PC-9 (cell line): ENCODE data around the gene PODXL2. TPM values are rescaled to one million over a fixed set of nuclear protein-coding genes. Genes with fewer than 3 reads are reported as not detected.

ENCODE experiments used
- BruUV-seq: library from RNA; stranded (reverse); fragments of 400-500 nt; replicated peaks from 2 replicates; lab custom pipeline; 2021; lab: Mats Ljungman, UMichigan
- CTCF ChIA-PET: fragments of 300-600 bp; sonication (Branson Sonifier 250); formaldehyde crosslinking; loops from one replicate; lab custom pipeline; 2022; ENCODE audit warnings: antibody characterized with exemption; lab: Charles Lee
- POLR2A ChIA-PET: fragments of 300-600 bp; sonication (Branson Sonifier 250); formaldehyde crosslinking; loops from one replicate; lab custom pipeline; 2022; ENCODE audit warnings: antibody characterized with exemption; ENCODE audit not compliant: unreplicated experiment; lab: Charles Lee
- DNase-seq, 2 experiments: peaks; one replicate each; pipeline versions ENCODE4 v3.0.0 to v3.0.0-alpha.2; 2015 to 2022; ENCODE audit warnings: mixed read lengths in 1 of 2
- H2AFZ ChIP-seq: fragments of 200-600 bp; sonication (generic); 2 replicates; pipeline ENCODE4 v1.8.1; 2017; ENCODE audit warnings: antibody characterized with exemption
- H3F3A ChIP-seq: fragments of 200-600 bp; sonication (generic); 2 replicates; pipeline ENCODE4 v1.8.1; 2017; ENCODE audit warnings: antibody characterized with exemption, mild to moderate bottlenecking, low read depth; ENCODE audit not compliant: insufficient read depth
- H3K27ac ChIP-seq: fragments of 200-600 bp; sonication (generic); 2 replicates; pipeline ENCODE4 v1.6.1; 2016; ENCODE audit warnings: mixed run types
- H3K27me3 ChIP-seq: fragments of 200-600 bp; sonication (generic); 2 replicates; pipeline ENCODE4 v1.6.1; 2016; ENCODE audit warnings: low read depth, mixed run types; ENCODE audit not compliant: insufficient read depth
- H3K36me3 ChIP-seq: fragments of 200-600 bp; sonication (generic); 2 replicates; pipeline ENCODE4 v1.6.1; 2016; ENCODE audit warnings: low read depth, mixed run types
- H3K4me1 ChIP-seq: fragments of 200-600 bp; sonication (generic); replicated peaks from 2 replicates; pipeline ENCODE4 v1.6.1; 2016; ENCODE audit warnings: mixed run types; ENCODE audit not compliant: insufficient read depth
- H3K4me2 ChIP-seq: fragments of 200-600 bp; sonication (generic); 2 replicates; pipeline ENCODE4 v1.6.1; 2017; ENCODE audit warnings: mixed run types
- H3K4me3 ChIP-seq: fragments of 200-600 bp; sonication (generic); 2 replicates; pipeline ENCODE4 v1.6.1; 2016; ENCODE audit warnings: mixed run types
- H3K79me2 ChIP-seq: fragments of 200-600 bp; sonication (generic); 2 replicates; pipeline ENCODE4 v1.6.1; 2017; ENCODE audit warnings: low read depth, mixed run types
- H3K9me2 ChIP-seq: fragments of 200-600 bp; sonication (generic); 2 replicates; pipeline ENCODE4 v1.8.1; 2017; ENCODE audit warnings: mild to moderate bottlenecking; ENCODE audit not compliant: insufficient read depth
- H3K9me3 ChIP-seq: fragments of 200-600 bp; sonication (generic); 2 replicates; pipeline ENCODE4 v1.8.1; 2016; ENCODE audit warnings: low read depth; ENCODE audit not compliant: insufficient read depth
- H4K20me1 ChIP-seq: fragments of 200-600 bp; sonication (generic); 2 replicates; pipeline ENCODE4 v1.8.1; 2017; ENCODE audit not compliant: insufficient read depth
- CTCF ChIP-seq: fragments of 200-600 bp; sonication (generic); conservative IDR thresholded peaks from 2 replicates; pipeline ENCODE4 v1.6.1; 2017; ENCODE audit warnings: mixed run types, antibody characterized with exemption, mild to moderate bottlenecking, moderate library complexity
- EZH2 ChIP-seq: fragments of 200-600 bp; sonication (generic); IDR thresholded peaks from 2 replicates; pipeline ENCODE4 v1.8.0; 2017; ENCODE audit warnings: antibody characterized with exemption, low read depth
- intact Hi-C: fragments of 100-400 bp; cut with micrococcal nuclease; formaldehyde crosslinking; loops from one replicate; pipeline ENCODE4 v1.10.0; 2022; ENCODE audit not compliant: unreplicated experiment
- total RNA-seq: library from RNA; stranded (reverse); gene quantifications from 2 replicates; pipeline ENCODE4 v1.2.3, GENCODE V29; 2021

The PODXL2 gene
- total RNA-seq, 1 experiment from 2014 or later: 11.9 TPM

- no TSS peak for BruUV-seq
- no peaks in the 10 kb centered on the region for H3K27me3 ChIP-seq
- no peaks in the 10 kb centered on the region for H3K9me2 ChIP-seq
- no peak for DNase-seq
- peaks cover 23% of the 10 kb centered on the region for H3K4me1 ChIP-seq
- no peak overlapping the region for H3K4me2 ChIP-seq
- no peak overlapping the region for H2AFZ ChIP-seq
- H3K27ac ChIP-seq: no peak overlapping the region
- CTCF ChIA-PET: no interaction called here
- TF ChIP-seq CTCF: no peak
- no peak for TF ChIP-seq EZH2
- no peak overlapping the region for H3K4me3 ChIP-seq
- H3F3A ChIP-seq: peaks cover 23% of the 10 kb centered on the region; the same call in 1 of the 2 replicates
- POLR2A ChIA-PET: no interaction called here
- H4K20me1 ChIP-seq: no peaks in the 10 kb centered on the region
- H3K36me3 ChIP-seq: no peaks in the 10 kb centered on the region
- intact Hi-C loops: no loop called here
- H3K9me3 ChIP-seq: no peaks in the 10 kb centered on the region
- H3K79me2 ChIP-seq: no peaks in the 10 kb centered on the region
Observed at GRCh38 chr3:127637971-127638370, 9.0 kb downstream of the PODXL2 start.

- BruUV-seq: no TSS peak
- ChIA-PET POLR2A (interaction anchor here (0.6 kb wide), 1 partner anchor 412 kb away, joined by 4 read pairs; no protein-coding TSS in a partner anchor), CTCF (interaction anchor here (0.6 to 0.8 kb wide), 3 partner anchors 55 to 716 kb away, joined by 3 to 7 read pairs (median 4); no protein-coding TSS in a partner anchor)
- Histone ChIP-seq H3K4me2 (no peak overlapping the region), H3K9me3 (no peaks in the 10 kb centered on the region), H3K27me3 (no peaks in the 10 kb centered on the region), H3K27ac (peak overlapping the region; percentile 24; the same call in 1 of the 2 replicates), H3K4me1 (peaks cover 23% of the 10 kb centered on the region), H3F3A (peaks cover 23% of the 10 kb centered on the region; the same call in 1 of the 2 replicates), H2AFZ (no peak overlapping the region), H3K4me3 (no peak overlapping the region), H3K9me2 (no peaks in the 10 kb centered on the region), H3K79me2 (no peaks in the 10 kb centered on the region), H3K36me3 (no peaks in the 10 kb centered on the region), H4K20me1 (no peaks in the 10 kb centered on the region)
- TF ChIP-seq CTCF: no peak
- no peak for TF ChIP-seq EZH2
- DNase-seq: peak; percentile 53 to 75
- intact Hi-C loops: no loop called here
Observed at GRCh38 chr3:127639173-127640041, 10.4 kb downstream of the PODXL2 start.

DNA sequence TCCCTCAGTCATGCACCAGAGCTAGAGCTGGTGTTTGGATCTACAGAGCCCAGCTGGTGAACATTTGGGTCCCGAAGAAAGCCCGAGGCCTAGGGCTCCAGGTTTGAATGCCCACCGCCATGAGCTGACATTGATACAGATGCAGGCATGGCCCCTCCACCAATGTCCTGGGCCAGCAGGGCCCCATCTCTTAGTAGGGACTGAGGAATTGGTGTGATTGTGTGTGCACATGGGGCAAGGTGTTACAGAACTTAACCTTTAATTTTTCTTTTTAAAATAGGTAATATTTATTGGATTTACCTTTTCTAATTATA is 11.0 kb downstream of the PODXL2 start:
- H3K36me3 ChIP-seq: no peaks in the 10 kb centered on the region
- ChIA-PET CTCF (no interaction called here), POLR2A (no interaction called here)
- H3K9me2 ChIP-seq: no peaks in the 10 kb centered on the region
- intact Hi-C loops: no loop called here
- H3F3A ChIP-seq: peaks cover 23% of the 10 kb centered on the region; the same call in 1 of the 2 replicates
- no peak overlapping the region for H2AFZ ChIP-seq
- H3K4me1 ChIP-seq: peaks cover 23% of the 10 kb centered on the region
- TF ChIP-seq CTCF (no peak), EZH2 (no peak)
- no peak overlapping the region for H3K4me3 ChIP-seq
- no peaks in the 10 kb centered on the region for H4K20me1 ChIP-seq
- no peaks in the 10 kb centered on the region for H3K27me3 ChIP-seq
- H3K79me2 ChIP-seq: no peaks in the 10 kb centered on the region
- H3K27ac ChIP-seq: peak overlapping the region; percentile 24; the same call in 1 of the 2 replicates
- no peaks in the 10 kb centered on the region for H3K9me3 ChIP-seq
- no peak overlapping the region for H3K4me2 ChIP-seq
- no peak for DNase-seq
- no TSS peak for BruUV-seq
